HEK293 (cell line): ENCODE results near the gene ISG20L2.
A peak's percentile ranks its signal among the peaks of the same experiment; 100 is the strongest.

ENCODE experiments used
- ATF2 ChIP-seq: fragments of 450-650 bp; formaldehyde crosslinking; IDR thresholded peaks from 2 replicates; pipeline ENCODE4 v1.5.1; 2016; ENCODE audit warnings: missing biosample characterization, missing genetic modification characterization, low read depth
- EGR2 ChIP-seq: fragments of 450-650 bp; formaldehyde crosslinking; IDR thresholded peaks from 2 replicates; pipeline ENCODE4 v1.5.1; 2016; ENCODE audit warnings: low read depth, missing biosample characterization, missing genetic modification characterization
- GLI2 ChIP-seq: fragments of 450-650 bp; formaldehyde crosslinking; IDR thresholded peaks from 2 replicates; pipeline ENCODE4; 2017; ENCODE audit warnings: missing biosample characterization, missing genetic modification characterization, low read depth, borderline replicate concordance
- HOXA7 ChIP-seq: sonication (generic); formaldehyde crosslinking; IDR thresholded peaks from 2 replicates; pipeline ENCODE4 v1.8.1; 2022; ENCODE audit warnings: missing genetic modification reagents, borderline replicate concordance
- INSM2 ChIP-seq: fragments of 450-650 bp; formaldehyde crosslinking; IDR thresholded peaks from 2 replicates; pipeline ENCODE4 v1.5.1; 2016; ENCODE audit warnings: missing biosample characterization, missing genetic modification characterization
- MEIS1 ChIP-seq: sonication (generic); formaldehyde crosslinking; IDR thresholded peaks from 2 replicates; pipeline ENCODE4 v1.8.1; 2022; ENCODE audit warnings: missing genetic modification reagents, mild to moderate bottlenecking, borderline replicate concordance
- MYNN ChIP-seq: fragments of 450-650 bp; formaldehyde crosslinking; IDR thresholded peaks from 2 replicates; pipeline ENCODE4 v1.5.1; 2016; ENCODE audit warnings: missing biosample characterization, missing genetic modification characterization, borderline replicate concordance
- MZF1 ChIP-seq: fragments of 450-650 bp; formaldehyde crosslinking; IDR thresholded peaks from 2 replicates; pipeline ENCODE4 v1.5.1; 2017; ENCODE audit warnings: missing biosample characterization, missing genetic modification characterization, borderline replicate concordance
- SALL2 ChIP-seq: fragments of 450-650 bp; formaldehyde crosslinking; IDR thresholded peaks from 2 replicates; pipeline ENCODE4 v1.5.0; 2017; ENCODE audit warnings: missing biosample characterization, mild to moderate bottlenecking, missing genetic modification characterization, borderline replicate concordance
- ZBTB26 ChIP-seq: fragments of 450-650 bp; formaldehyde crosslinking; optimal IDR thresholded peaks from 2 replicates; pipeline ENCODE3; 2016; ENCODE audit warnings: missing biosample characterization, mild to moderate bottlenecking, missing genetic modification characterization
- ZBTB8A ChIP-seq: fragments of 450-650 bp; formaldehyde crosslinking; IDR thresholded peaks from 2 replicates; pipeline ENCODE4 v1.5.1; 2016; ENCODE audit warnings: missing biosample characterization, missing genetic modification characterization
- ZFHX2 ChIP-seq: fragments of 450-650 bp; formaldehyde crosslinking; conservative IDR thresholded peaks from 2 replicates; pipeline ENCODE4 v1.5.1; 2016; ENCODE audit warnings: missing biosample characterization, missing genetic modification characterization
- ZFP3 ChIP-seq: fragments of 450-650 bp; formaldehyde crosslinking; IDR thresholded peaks from 2 replicates; pipeline ENCODE4 v1.5.1; 2016; ENCODE audit warnings: low read depth, missing biosample characterization, missing genetic modification characterization
- ZNF114 ChIP-seq: fragments of 450-650 bp; formaldehyde crosslinking; IDR thresholded peaks from 2 replicates; pipeline ENCODE4 v1.5.0; 2017; ENCODE audit warnings: missing biosample characterization, missing genetic modification characterization
- ZNF140 ChIP-seq: fragments of 450-650 bp; formaldehyde crosslinking; IDR thresholded peaks from 2 replicates; pipeline ENCODE4 v1.5.1; 2016; ENCODE audit warnings: missing biosample characterization, missing genetic modification characterization
- ZNF155 ChIP-seq: fragments of 450-650 bp; formaldehyde crosslinking; IDR thresholded peaks from 2 replicates; pipeline ENCODE4 v1.5.1; 2016; ENCODE audit warnings: missing biosample characterization, missing genetic modification characterization
- ZNF169 ChIP-seq: fragments of 450-650 bp; formaldehyde crosslinking; IDR thresholded peaks from 2 replicates; pipeline ENCODE4 v1.5.1; 2016; ENCODE audit warnings: missing biosample characterization, missing genetic modification characterization
- ZNF175 ChIP-seq: fragments of 450-650 bp; formaldehyde crosslinking; IDR thresholded peaks from 2 replicates; pipeline ENCODE4 v1.5.1; 2016; ENCODE audit warnings: missing biosample characterization, missing genetic modification characterization
- ZNF18 ChIP-seq: fragments of 450-650 bp; formaldehyde crosslinking; IDR thresholded peaks from 2 replicates; pipeline ENCODE4 v1.5.1; 2016; ENCODE audit warnings: missing biosample characterization, missing genetic modification characterization
- ZNF202 ChIP-seq: fragments of 450-650 bp; formaldehyde crosslinking; IDR thresholded peaks from 2 replicates; pipeline ENCODE4 v1.5.1; 2016; ENCODE audit warnings: missing biosample characterization, missing genetic modification characterization, borderline replicate concordance
- ZNF211 ChIP-seq: fragments of 450-650 bp; formaldehyde crosslinking; IDR thresholded peaks from 2 replicates; pipeline ENCODE4 v1.5.1; 2016; ENCODE audit warnings: low read depth, missing biosample characterization, missing genetic modification characterization
- ZNF248 ChIP-seq: fragments of 450-650 bp; formaldehyde crosslinking; IDR thresholded peaks from 2 replicates; pipeline ENCODE4 v1.5.1; 2017; ENCODE audit warnings: missing biosample characterization, missing genetic modification characterization
- ZNF354C ChIP-seq: fragments of 450-650 bp; formaldehyde crosslinking; IDR thresholded peaks from 2 replicates; pipeline ENCODE4 v1.5.1; 2016; ENCODE audit warnings: missing biosample characterization, missing genetic modification characterization, low read depth, borderline replicate concordance
- ZNF391 ChIP-seq: fragments of 450-650 bp; formaldehyde crosslinking; IDR thresholded peaks from 2 replicates; pipeline ENCODE4 v1.5.1; 2016; ENCODE audit warnings: low read depth, missing biosample characterization, missing genetic modification characterization, borderline replicate concordance
- ZNF510 ChIP-seq: fragments of 450-650 bp; formaldehyde crosslinking; IDR thresholded peaks from 2 replicates; pipeline ENCODE4 v1.5.1; 2018; ENCODE audit warnings: mild to moderate bottlenecking, missing genetic modification characterization, missing biosample characterization; ENCODE audit not compliant: insufficient replicate concordance
- ZNF514 ChIP-seq: fragments of 450-650 bp; formaldehyde crosslinking; IDR thresholded peaks from 2 replicates; pipeline ENCODE4 v1.5.1; 2016; ENCODE audit warnings: missing biosample characterization, missing genetic modification characterization
- ZNF560 ChIP-seq: fragments of 450-650 bp; formaldehyde crosslinking; IDR thresholded peaks from 2 replicates; pipeline ENCODE4 v1.5.1; 2017; ENCODE audit warnings: missing biosample characterization, missing genetic modification characterization, borderline replicate concordance
- ZNF624 ChIP-seq: fragments of 450-650 bp; formaldehyde crosslinking; IDR thresholded peaks from 2 replicates; pipeline ENCODE4 v1.5.1; 2017; ENCODE audit warnings: missing biosample characterization, missing genetic modification characterization
- ZNF626 ChIP-seq: fragments of 450-650 bp; sonication (Bioruptor Pico); formaldehyde crosslinking; IDR thresholded peaks from 2 replicates; pipeline ENCODE4 v1.5.1; 2018; ENCODE audit warnings: missing biosample characterization, missing genetic modification characterization, inconsistent platforms
- ZNF692 ChIP-seq: fragments of 450-650 bp; formaldehyde crosslinking; IDR thresholded peaks from 2 replicates; pipeline ENCODE4 v1.5.1; 2016; ENCODE audit warnings: missing biosample characterization, missing genetic modification characterization
- ZNF777 ChIP-seq: fragments of 450-650 bp; formaldehyde crosslinking; IDR thresholded peaks from 2 replicates; pipeline ENCODE4 v1.5.1; 2017; ENCODE audit warnings: missing biosample characterization, missing genetic modification characterization, borderline replicate concordance
- ZNF785 ChIP-seq: fragments of 450-650 bp; formaldehyde crosslinking; IDR thresholded peaks from 2 replicates; pipeline ENCODE4 v1.5.1; 2016; ENCODE audit warnings: missing biosample characterization, missing genetic modification characterization
- ZNF792 ChIP-seq: fragments of 450-650 bp; formaldehyde crosslinking; IDR thresholded peaks from 2 replicates; pipeline ENCODE4 v1.5.1; 2016; ENCODE audit warnings: missing biosample characterization, missing genetic modification characterization

ISG20L2 gene

GRCh38 chr1:156728599-156729462, at the start of gene ISG20L2 (continued):
- no peak for TF ChIP-seq ZNF692 (tag by site-specific recombination)
- TF ChIP-seq MYNN (tag by site-specific recombination): no peak
- peak; percentile 50; the same call in 1 of the 2 replicates for TF ChIP-seq EGR2 (tag by site-specific recombination)
- TF ChIP-seq ZNF792: no peak
- no peak for TF ChIP-seq ZNF626 (tag by site-specific recombination)
- no peak for TF ChIP-seq ZNF114 (tag by site-specific recombination)
- no peak for TF ChIP-seq ZNF175 (tag by site-specific recombination)
- TF ChIP-seq ZBTB8A (tag by site-specific recombination): peak; percentile 86
- TF ChIP-seq ZNF514 (tag by site-specific recombination): no peak
- peak; percentile 78; the same call in 1 of the 2 replicates for TF ChIP-seq ZNF391 (tag by site-specific recombination)
- no peak for TF ChIP-seq ZNF169 (tag by site-specific recombination)
- no peak for TF ChIP-seq MEIS1 (CRISPR knock-in tag)
- TF ChIP-seq ZNF248 (tag by site-specific recombination): no peak
- no peak for TF ChIP-seq ZNF140 (tag by site-specific recombination)
- TF ChIP-seq GLI2 (tag by site-specific recombination): no peak
- TF ChIP-seq HOXA7 (CRISPR knock-in tag): no peak
- 0 out of 2 replicates have a peak, but pooled peaks have one; percentile 29 for TF ChIP-seq INSM2
- TF ChIP-seq ATF2 (tag by site-specific recombination): peak; percentile 67
- no peak for TF ChIP-seq ZNF155 (tag by site-specific recombination)
- TF ChIP-seq ZFP3 (tag by site-specific recombination): no peak
- TF ChIP-seq MZF1 (tag by site-specific recombination): no peak
- TF ChIP-seq ZNF777 (tag by site-specific recombination): no peak
- TF ChIP-seq ZNF202 (tag by site-specific recombination): no peak
- TF ChIP-seq ZNF211 (tag by site-specific recombination): no peak
- TF ChIP-seq ZNF354C (tag by site-specific recombination): no peak
- peak; percentile 46 for TF ChIP-seq ZBTB26 (tag by site-specific recombination)
- TF ChIP-seq ZNF624 (tag by site-specific recombination): no peak
- TF ChIP-seq ZFHX2 (tag by site-specific recombination): peak; percentile 73
- no peak for TF ChIP-seq SALL2 (tag by site-specific recombination)
- no peak for TF ChIP-seq ZNF785 (tag by site-specific recombination)
- TF ChIP-seq ZNF560 (tag by site-specific recombination): no peak
- 0 out of 2 replicates have a peak, but pooled peaks have one; percentile 27 for TF ChIP-seq ZNF18
- no peak for TF ChIP-seq ZNF510 (tag by site-specific recombination)
